NCI-H2081 (cell line): Measurements from ENCODE around the gene GET3.
"Not testable (repeated sequence)": the region's sequence is repeated elsewhere in the genome, so short reads cannot be mapped to it uniquely, and the experiment has no call there.

ENCODE experiments used
- DNase-seq, 2 experiments: peaks; one replicate each; lab custom pipeline; 2025; lab: John Stamatoyannopoulos, UW

Gene GET3

GRCh38 chr19:12715929-12716328 is 21.4 kb upstream of the GET3 start:
- no peak for DNase-seq

GRCh38 chr19:12720296-12720695 is 17.0 kb upstream of the GET3 start:
- DNase-seq: no peak

DNA sequence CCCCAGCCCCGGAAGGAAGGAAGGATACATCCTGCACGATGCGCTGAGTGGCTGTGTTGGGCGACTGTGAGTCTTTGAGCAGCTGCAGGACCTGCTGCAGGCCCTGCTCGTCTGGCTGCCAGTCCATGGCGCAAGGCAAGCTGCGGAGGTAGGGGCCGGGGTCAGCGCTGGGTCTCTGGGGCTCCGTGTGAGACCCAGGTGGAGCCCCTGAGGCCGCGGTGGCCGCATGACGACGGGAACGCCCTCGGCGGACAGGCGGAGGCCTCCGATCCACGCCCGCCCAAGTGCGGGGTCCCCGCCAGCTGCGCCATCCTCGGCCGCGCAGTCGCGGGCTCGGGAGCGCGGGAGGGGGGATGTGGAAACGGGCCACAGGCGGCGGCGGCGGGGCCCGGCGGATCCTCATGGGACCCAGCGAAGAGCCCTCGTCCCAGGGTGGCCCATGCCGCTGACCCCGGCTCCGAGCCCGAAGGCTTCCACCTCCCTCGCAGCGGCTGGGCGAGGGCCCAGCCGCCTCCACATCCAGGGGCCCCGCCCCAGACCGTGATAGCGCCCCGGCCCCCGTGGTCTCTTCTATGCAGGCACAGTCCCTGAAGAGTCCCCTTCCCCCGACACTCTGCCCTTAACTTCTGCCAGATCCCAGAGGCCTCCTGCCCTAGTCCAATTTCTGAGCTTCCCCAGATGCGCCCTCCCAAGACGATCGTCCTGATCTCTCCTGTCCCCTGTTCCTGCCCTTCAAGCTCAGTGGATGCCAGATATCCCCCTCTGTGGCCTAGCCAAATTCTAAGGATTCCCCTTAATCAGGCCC is 16.2 kb upstream of the GET3 start:
- DNase-seq: no peak

DNA sequence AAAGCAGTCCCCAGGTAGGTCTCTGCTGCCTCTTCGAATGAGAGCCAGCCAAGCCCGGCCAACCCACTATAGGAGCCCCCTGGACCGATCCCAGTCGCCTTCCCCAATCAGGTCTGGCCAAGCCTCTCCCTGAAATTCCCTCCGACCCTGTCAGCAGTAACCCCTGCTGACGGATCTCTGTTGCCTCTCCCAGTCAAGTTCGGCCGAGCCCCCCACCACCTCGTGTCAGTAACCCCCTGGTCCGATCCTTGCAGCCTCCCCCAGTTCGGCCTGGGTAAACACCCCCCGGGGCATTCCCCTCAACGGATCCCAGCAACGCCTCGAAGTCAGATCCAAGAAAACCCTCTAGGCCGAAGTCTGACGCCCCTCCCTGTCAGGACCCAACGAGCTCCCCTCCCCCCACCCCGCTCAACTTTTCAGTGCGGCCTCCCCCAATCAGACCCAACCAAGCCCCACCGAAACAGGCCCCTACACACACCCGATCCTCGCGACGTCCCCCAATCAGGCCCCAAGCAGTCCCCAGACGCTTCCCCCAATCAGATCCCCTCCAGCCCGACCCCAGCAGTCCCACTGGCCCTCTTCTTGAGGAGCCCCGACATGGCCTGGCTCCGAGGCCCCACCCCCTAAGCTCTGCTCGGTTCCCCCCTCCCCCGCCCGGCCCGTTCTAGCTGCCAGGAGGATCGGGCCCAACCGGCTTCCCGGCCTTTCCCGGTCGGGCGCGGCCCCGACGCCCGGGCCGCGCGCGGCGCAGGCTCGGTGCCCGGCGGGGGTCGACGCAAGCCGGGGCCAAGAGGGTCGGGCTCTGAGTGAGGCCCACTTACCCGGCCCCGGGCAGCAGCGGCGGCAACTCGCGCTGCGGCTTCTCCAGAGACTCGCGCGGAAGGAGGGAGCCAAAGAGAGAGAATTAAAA is 15.4 kb upstream of the GET3 start:
- peak; percentile 33 to 58 for DNase-seq

- DNase-seq: peak; percentile 97 to 100
These were observed 14.5 kb upstream of the GET3 start for GRCh38 chr19:12722566-12723380.

DNA sequence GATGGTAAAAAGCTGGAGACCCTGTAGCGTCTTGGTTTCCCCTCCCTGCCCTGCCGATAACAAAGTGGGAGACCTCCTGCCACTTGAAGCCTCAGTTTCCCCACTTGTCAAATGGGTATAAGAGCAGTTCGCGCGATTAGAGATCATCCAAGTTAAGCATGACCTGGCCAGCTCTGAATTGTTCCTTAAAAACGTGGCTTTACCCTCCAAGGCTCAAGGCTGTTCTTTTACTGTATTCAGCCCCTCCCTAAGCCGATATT is 14.0 kb upstream of the GET3 start:
- no peak for DNase-seq

- DNase-seq: peak; percentile 60 to 82
These were observed 13.5 kb upstream of the GET3 start, which contains the start of gene TNPO2 for GRCh38 chr19:12723641-12724426. Gene TNPO2, minus strand, starts transcription at chr19:12723932. Its CDS starts 2,955 bp downstream, at chr19:12720977.

- DNase-seq: not testable (repeated sequence)
These were observed 11.7 kb upstream of the GET3 start for GRCh38 chr19:12725612-12726011.

- DNase-seq: no peak
These were observed 10.3 kb upstream of the GET3 start for GRCh38 chr19:12726988-12727316.

DNA sequence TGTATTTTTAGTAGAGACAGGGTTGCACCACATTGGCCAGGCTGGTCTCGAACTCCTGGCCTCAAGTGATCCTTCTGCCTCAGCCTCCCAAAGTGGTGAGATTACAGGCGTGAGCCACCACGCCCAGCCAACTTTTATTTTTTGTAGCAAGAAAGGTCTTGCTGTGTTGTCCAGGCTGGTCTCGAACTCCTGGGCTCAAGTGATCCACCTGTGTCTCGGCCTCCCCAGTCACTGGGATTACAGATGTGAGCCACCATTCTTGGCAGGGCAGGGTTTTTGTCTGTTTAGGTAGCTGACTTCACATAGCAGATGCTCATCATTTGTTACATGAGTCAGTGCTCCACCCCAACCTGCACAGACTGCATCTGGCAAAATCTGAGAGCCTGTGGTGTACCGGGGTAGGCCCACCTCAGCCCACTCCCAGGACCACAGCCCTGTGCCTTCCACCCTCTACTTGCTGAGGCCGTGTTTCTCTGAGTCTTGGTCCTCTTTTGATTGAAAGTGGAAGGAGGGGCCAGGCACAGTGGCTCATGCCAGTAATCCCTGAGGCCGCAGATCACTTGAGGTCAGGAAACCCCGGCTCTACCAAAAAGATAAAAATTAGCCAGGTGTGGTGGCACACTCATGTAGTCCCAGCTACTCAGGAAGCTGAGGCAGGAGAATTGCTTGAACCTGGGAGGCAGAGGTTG is 9.4 kb upstream of the GET3 start:
- no peak for DNase-seq

DNA sequence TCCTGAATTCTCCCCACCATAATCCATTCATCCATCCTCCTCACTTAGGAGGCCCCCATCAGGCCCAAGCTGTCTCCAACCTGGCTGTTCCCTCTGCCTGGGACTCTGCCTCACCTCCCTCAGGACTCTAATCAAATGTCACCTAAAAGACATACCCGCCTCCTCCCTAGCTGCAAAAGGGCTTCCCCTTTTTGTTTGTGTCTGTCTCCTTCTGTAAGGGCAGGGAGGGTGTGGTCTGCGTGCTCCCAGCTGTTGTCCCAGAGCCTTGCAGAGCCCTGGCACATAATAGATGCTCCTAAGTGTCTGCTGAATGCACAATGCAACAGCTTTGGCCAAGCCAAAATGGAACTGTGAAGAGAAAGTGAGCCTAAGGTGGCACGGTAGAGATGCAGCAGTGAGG is 7.2 kb upstream of the GET3 start:
- no peak for DNase-seq

DNA sequence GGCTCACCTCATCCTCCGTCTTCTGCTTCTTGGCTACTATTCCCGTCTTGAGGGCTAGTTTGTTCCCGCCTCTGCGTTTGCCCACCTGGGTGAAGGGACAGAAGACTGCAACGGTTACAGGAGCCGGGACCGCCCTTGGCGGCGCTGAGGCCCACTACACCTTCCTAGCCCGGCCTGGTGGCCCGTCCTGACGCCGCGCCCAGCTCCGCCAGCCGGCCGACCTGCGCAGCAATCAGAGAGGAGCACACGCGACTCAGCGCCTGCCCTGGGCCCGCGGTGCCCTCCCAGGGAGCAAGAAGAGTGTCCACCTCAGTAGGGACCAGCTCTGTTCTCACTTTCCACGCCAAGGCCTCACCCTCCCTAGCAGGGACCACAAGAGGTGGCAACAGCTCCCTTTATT is 6.0 kb upstream of the GET3 start:
- no peak for DNase-seq

DNA sequence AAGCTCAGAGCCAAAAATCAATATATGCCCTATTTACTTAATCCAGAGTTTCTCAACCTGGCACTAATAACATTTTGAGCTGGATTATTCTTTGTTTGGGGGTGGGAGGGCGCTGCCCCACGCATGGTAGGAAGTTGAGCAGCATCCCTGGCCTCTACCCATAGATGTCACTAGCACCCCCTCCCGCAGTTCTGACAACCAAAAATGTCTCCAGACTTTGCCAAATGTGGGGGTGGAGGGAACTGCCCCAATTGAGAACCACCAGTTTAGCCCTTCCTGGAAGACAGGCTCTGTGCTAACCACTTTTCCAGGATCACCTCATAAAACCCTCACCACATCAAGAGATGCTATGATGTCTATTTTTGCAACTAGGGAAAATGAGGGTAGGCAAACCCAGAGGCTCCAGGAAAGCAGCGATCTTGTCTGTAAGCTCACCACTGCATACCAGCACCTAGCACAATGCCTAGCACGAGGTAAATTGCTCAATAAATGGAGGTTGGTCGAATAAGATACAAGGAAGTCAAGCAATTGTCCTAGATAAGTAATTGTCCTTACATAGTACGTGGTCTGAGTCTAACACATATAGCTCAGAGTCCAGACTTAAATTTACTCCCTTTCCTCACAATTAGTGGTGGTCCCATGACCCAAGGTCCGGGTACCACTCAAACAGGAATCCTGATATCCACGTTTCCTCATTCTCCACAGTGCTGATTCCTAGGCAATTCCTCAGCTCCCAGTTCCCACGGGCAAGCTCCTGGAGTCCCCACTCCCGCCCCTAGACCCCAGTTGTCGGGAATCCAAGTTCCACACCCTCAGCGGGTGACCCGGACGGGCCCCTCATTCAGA is 3.7 kb upstream of the GET3 start:
- peak; percentile 19 to 36 for DNase-seq

DNA sequence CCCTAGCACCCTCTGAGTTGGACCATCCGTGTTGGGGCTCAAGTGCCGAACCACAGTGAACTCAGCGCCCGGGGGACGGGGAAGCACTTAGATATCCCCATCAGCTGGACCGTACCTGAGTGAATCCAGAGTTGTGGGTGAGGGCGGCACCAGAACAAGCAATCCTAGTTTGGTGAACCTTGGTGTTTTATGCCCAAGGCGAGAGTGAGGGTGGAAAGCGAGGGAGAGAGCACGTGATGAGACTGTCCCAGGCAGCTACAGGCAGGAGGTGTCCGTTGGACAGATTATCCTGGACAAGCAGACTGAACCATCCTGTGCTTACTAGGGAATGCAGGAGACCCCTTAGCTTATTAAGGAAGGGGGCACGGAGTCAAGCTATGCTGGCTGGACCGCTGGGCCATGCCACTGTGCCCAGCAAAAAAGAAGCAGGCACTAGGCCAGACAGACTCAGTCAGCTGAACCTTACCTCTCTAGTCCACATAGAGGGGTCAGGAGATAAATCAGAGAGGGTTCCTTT is 596 bp downstream of the GET3 start:
- DNase-seq: no peak

- no peak for DNase-seq
These were observed 8.0 kb downstream of the GET3 start for GRCh38 chr19:12745166-12745897.

DNA sequence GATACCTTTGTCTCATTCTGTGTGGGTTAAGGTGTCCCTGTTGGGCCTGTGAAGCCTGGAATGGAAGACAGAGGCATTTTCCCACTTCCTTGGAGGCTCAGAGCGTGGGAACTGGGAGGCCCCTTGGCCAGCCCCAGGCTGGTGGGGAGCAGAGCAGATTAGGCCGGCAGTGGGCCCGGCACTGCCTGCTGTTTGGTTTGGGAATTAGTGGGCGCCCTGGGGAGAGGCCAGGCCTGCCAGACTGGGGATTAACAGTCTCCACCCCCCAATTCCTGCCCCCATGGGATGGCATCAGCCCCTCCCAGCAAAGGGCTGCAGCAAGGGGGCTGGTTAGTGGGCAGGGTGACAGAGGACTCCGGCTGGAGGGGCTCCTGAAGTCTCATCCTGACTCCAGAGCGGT is 11.2 kb downstream of the GET3 start:
- no peak for DNase-seq

GRCh38 chr19:12749938-12750521 is 12.7 kb downstream of the GET3 start:
- DNase-seq: peak; percentile 2 to 12

GRCh38 chr19:12750851-12751250 is 13.6 kb downstream of the GET3 start:
- no peak for DNase-seq

- no peak for DNase-seq
These were observed 14.3 kb downstream of the GET3 start, which contains the start of gene BEST2 for GRCh38 chr19:12751635-12752034. Gene BEST2, plus strand, starts transcription at chr19:12751791. Its CDS starts 802 bp downstream, at chr19:12752593.
